HG02642 (cell line): ENCODE measurements around the gene NPAS3.
A peak's percentile ranks its signal among the peaks of the same experiment; 100 is the strongest.

ENCODE experiments used
- ATAC-seq: cut with Tn5 transposase; IDR thresholded peaks from one replicate; pipeline ENCODE4 v1.9.1; 2021; ENCODE audit warnings: mild to moderate bottlenecking; ENCODE audit not compliant: unreplicated experiment, poor library complexity

Gene NPAS3

GRCh38 chr14:33788161-33788560 is 849.5 kb downstream of the NPAS3 start:
- ATAC-seq: no peak

- ATAC-seq: peak; percentile 49
These were observed 852.3 kb downstream of the NPAS3 start for GRCh38 chr14:33790996-33791395.

- ATAC-seq: peak; percentile 52
These were observed 853.5 kb downstream of the NPAS3 start for GRCh38 chr14:33792009-33792719.

- ATAC-seq: peak; percentile 67
These were observed 854.2 kb downstream of the NPAS3 start for GRCh38 chr14:33792720-33793368.

GRCh38 chr14:33793398-33794110 is 854.9 kb downstream of the NPAS3 start:
- no peak for ATAC-seq

GRCh38 chr14:33794791-33795305 is 856.2 kb downstream of the NPAS3 start:
- ATAC-seq: no peak

GRCh38 chr14:33796356-33796755 is 857.7 kb downstream of the NPAS3 start:
- ATAC-seq: no peak

GRCh38 chr14:33799705-33800570 is 861.3 kb downstream of the NPAS3 start:
- no peak for ATAC-seq

- ATAC-seq: no peak
These were observed 862.1 kb downstream of the NPAS3 start for GRCh38 chr14:33800735-33801163.

- ATAC-seq: no peak
These were observed 864.1 kb downstream of the NPAS3 start for GRCh38 chr14:33802737-33803136.

- ATAC-seq: no peak
These were observed 866.9 kb downstream of the NPAS3 start for GRCh38 chr14:33805593-33805992.

GRCh38 chr14:33806905-33807304 is 868.2 kb downstream of the NPAS3 start:
- no peak for ATAC-seq

- no peak for ATAC-seq
These were observed 869.5 kb downstream of the NPAS3 start for GRCh38 chr14:33808187-33808586.

GRCh38 chr14:33809396-33809981 is 870.8 kb downstream of the NPAS3 start:
- ATAC-seq: no peak

GRCh38 chr14:33810308-33810707 is 871.6 kb downstream of the NPAS3 start:
- no peak for ATAC-seq

GRCh38 chr14:33811721-33812120 is 873.0 kb downstream of the NPAS3 start:
- no peak for ATAC-seq

- no peak for ATAC-seq
These were observed 873.5 kb downstream of the NPAS3 start for GRCh38 chr14:33812181-33812580.

- ATAC-seq: no peak
These were observed 873.9 kb downstream of the NPAS3 start for GRCh38 chr14:33812601-33813000.

- no peak for ATAC-seq
These were observed 875.3 kb downstream of the NPAS3 start for GRCh38 chr14:33814010-33814409.
